OCI-LY3 (cell line): ENCODE results near the gene CERKL.

Experiments
- H2AFZ ChIP-seq: fragments of 200-600, 300-600 bp; shearing (Covaris generic); 2 replicates; pipeline ENCODE4 v1.6.0; 2014; ENCODE audit warnings: antibody characterized with exemption, low read depth, low read length
- H3K27ac ChIP-seq: fragments of 200-600, 300-600 bp; sonication (generic); 2 replicates; pipeline ENCODE4 v1.5.1; 2014; ENCODE audit warnings: mild to moderate bottlenecking, low read length, moderate library complexity, mixed read lengths
- H3K27me3 ChIP-seq: fragments of 200-600, 300-600 bp; sonication (generic); 2 replicates; pipeline ENCODE4 v1.6.1; 2014; ENCODE audit warnings: low read depth, low read length, mixed read lengths
- H3K36me3 ChIP-seq: fragments of 200-600, 300-600 bp; sonication (generic); replicated peaks from 2 replicates; pipeline ENCODE3; 2014; ENCODE audit warnings: low read depth, low read length, mixed read lengths
- H3K4me1 ChIP-seq: fragments of 300-600, 200-600 bp; sonication (generic); 2 replicates; pipeline ENCODE4 v1.6.1; 2014; ENCODE audit warnings: low read length, mixed read lengths
- H3K4me2 ChIP-seq: fragments of 200-600, 300-600 bp; sonication (generic); 2 replicates; pipeline ENCODE4 v1.6.1; 2014; ENCODE audit warnings: low read length, mixed read lengths
- H3K4me3 ChIP-seq: fragments of 300-600, 200-600 bp; sonication (generic); 2 replicates; pipeline ENCODE4 v1.5.1; 2014; ENCODE audit warnings: antibody characterized with exemption, mild to moderate bottlenecking, low read length, moderate library complexity
- H3K79me2 ChIP-seq: fragments of 300-600, 200-600 bp; shearing (Covaris generic); 2 replicates; pipeline ENCODE4 v1.6.1; 2014; ENCODE audit warnings: mild to moderate bottlenecking, low read length, mixed read lengths
- H3K9ac ChIP-seq: fragments of 300-600, 200-600 bp; shearing (Covaris generic); 2 replicates; pipeline ENCODE4 v1.6.0; 2014; ENCODE audit warnings: mild to moderate bottlenecking, low read length, moderate library complexity
- H3K9me3 ChIP-seq: fragments of 200-600, 300-600 bp; shearing (Covaris generic); 2 replicates; pipeline ENCODE4 v1.6.1; 2014; ENCODE audit warnings: low read length, mixed read lengths; ENCODE audit not compliant: insufficient read depth
- H4K20me1 ChIP-seq: fragments of 200-600, 300-600 bp; sonication (generic); 2 replicates; pipeline ENCODE4 v1.6.1; 2016; ENCODE audit warnings: low read length, mixed read lengths; ENCODE audit not compliant: insufficient read depth
- EZH2phosphoT487 ChIP-seq: fragments of 200-600 bp; shearing (Covaris generic); IDR thresholded peaks from 2 replicates; pipeline ENCODE4 v1.6.1; 2018; ENCODE audit warnings: antibody characterized with exemption, mixed run types, low read depth
- TF ChIP-seq, protein P1 (sequence below): fragments of 200-600, 300-600 bp; sonication (generic); IDR thresholded peaks from 2 replicates; pipeline ENCODE4 v1.5.1; 2014; ENCODE audit warnings: antibody characterized with exemption, low read length, low read depth

CERKL gene

DNA sequence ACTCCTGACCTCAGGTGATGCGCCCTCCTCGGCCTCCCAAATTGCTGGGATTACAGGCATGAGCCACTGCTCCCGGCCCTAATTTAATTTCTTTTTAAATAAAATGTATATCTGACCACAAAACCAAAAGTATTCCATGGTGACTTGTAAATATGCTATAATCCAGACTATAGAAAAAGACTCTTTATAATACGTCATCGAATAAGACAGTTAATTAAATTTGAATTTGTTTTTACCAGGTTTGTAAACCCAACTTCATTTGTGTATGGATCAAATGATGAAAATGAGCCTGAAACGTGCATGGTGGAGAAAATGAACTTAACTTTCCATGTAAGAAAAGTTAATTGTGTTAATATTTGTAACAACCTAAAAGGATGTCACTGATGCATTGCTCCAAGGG, 129.8 kb downstream of the CERKL start:
- Histone ChIP-seq H3K36me3 (no peaks in the 10 kb centered on the region), H2AFZ (no peak overlapping the region), H3K9me3 (no peaks in the 10 kb centered on the region), H3K4me3 (no peak overlapping the region), H3K27ac (no peak overlapping the region), H3K4me1 (no peaks in the 10 kb centered on the region), H3K79me2 (no peaks in the 10 kb centered on the region), H4K20me1 (no peaks in the 10 kb centered on the region), H3K9ac (no peak overlapping the region), H3K4me2 (no peak overlapping the region), H3K27me3 (no peaks in the 10 kb centered on the region)
- TF ChIP-seq EZH2phosphoT487: no peak
- TF ChIP-seq, protein P1, sequence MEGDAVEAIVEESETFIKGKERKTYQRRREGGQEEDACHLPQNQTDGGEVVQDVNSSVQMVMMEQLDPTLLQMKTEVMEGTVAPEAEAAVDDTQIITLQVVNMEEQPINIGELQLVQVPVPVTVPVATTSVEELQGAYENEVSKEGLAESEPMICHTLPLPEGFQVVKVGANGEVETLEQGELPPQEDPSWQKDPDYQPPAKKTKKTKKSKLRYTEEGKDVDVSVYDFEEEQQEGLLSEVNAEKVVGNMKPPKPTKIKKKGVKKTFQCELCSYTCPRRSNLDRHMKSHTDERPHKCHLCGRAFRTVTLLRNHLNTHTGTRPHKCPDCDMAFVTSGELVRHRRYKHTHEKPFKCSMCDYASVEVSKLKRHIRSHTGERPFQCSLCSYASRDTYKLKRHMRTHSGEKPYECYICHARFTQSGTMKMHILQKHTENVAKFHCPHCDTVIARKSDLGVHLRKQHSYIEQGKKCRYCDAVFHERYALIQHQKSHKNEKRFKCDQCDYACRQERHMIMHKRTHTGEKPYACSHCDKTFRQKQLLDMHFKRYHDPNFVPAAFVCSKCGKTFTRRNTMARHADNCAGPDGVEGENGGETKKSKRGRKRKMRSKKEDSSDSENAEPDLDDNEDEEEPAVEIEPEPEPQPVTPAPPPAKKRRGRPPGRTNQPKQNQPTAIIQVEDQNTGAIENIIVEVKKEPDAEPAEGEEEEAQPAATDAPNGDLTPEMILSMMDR: no peak

DNA sequence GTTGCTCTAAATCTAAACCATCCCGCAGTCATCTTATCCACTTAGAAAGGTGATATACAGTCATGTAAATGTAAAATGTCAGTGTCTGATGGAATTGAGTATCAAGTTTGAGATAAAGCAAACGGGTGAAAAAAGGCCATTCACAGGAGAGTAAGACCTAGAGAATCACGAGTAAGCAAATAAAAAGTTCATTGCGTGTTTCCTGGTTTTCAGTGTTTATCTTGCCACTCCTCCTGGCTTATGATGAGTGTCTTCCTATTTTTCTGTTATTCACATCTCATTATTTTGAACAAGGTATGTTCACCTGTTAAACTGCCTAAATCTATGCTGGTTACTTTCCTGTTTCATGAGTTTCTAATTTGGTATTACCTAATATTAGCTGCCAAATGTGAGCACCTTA, 130.9 kb downstream of the CERKL start:
- H3K4me1 ChIP-seq: no peaks in the 10 kb centered on the region
- H3K9me3 ChIP-seq: no peaks in the 10 kb centered on the region
- H3K27ac ChIP-seq: no peak overlapping the region
- no peak overlapping the region for H3K4me3 ChIP-seq
- no peaks in the 10 kb centered on the region for H4K20me1 ChIP-seq
- H3K79me2 ChIP-seq: no peaks in the 10 kb centered on the region
- no peaks in the 10 kb centered on the region for H3K27me3 ChIP-seq
- TF ChIP-seq, protein P1: no peak
- TF ChIP-seq EZH2phosphoT487: no peak
- H2AFZ ChIP-seq: no peak overlapping the region
- no peaks in the 10 kb centered on the region for H3K36me3 ChIP-seq
- H3K4me2 ChIP-seq: no peak overlapping the region
- no peak overlapping the region for H3K9ac ChIP-seq

DNA sequence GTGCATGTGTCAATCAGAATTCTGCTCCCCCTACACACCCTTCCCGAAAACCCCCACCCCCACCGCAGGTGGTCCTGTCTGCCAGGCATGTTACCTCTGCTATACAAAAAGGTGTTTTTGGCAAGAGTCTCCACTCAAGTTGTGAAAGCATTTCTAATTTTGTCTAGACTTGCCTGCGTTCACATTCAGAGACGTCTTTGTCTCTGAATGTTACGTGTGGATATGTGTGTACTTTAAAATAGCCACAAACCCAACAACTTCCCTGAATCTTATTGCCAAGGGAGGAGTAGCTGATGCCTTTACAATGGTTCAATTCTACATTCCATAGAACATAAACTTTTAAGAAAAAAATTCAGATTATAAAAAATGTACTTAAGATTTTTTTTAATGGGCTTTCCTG, 133.1 kb downstream of the CERKL start:
- no peak overlapping the region for H2AFZ ChIP-seq
- no peaks in the 10 kb centered on the region for H3K36me3 ChIP-seq
- H4K20me1 ChIP-seq: no peaks in the 10 kb centered on the region
- no peak overlapping the region for H3K4me2 ChIP-seq
- H3K9ac ChIP-seq: no peak overlapping the region
- no peak overlapping the region for H3K27ac ChIP-seq
- H3K9me3 ChIP-seq: no peaks in the 10 kb centered on the region
- no peaks in the 10 kb centered on the region for H3K27me3 ChIP-seq
- H3K79me2 ChIP-seq: no peaks in the 10 kb centered on the region
- H3K4me3 ChIP-seq: no peak overlapping the region
- H3K4me1 ChIP-seq: no peaks in the 10 kb centered on the region
- TF ChIP-seq, protein P1: no peak
- no peak for TF ChIP-seq EZH2phosphoT487

DNA sequence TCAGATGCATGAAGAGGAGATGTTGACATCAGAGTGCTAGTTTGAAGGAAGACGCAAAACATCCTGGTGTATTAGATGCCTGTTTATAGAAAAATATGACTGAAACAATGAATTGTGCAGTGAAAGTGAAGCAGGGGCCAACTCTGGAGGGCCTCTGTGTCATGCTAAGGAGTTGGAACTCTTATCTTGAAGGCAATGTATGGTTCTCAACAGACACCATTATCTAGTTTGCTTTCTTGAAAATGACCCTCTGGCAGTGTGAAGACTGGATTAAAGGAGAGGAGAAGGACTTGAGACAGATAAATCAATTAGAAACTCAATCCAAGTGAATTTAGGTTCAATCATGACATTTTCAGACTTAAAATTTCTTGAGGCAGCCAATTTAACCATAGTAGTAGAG, 136.7 kb downstream of the CERKL start:
- Histone ChIP-seq H3K79me2 (no peaks in the 10 kb centered on the region), H4K20me1 (no peaks in the 10 kb centered on the region), H3K9ac (no peak overlapping the region), H3K4me3 (no peak overlapping the region), H2AFZ (no peak overlapping the region), H3K36me3 (no peaks in the 10 kb centered on the region), H3K9me3 (no peaks in the 10 kb centered on the region), H3K4me1 (no peaks in the 10 kb centered on the region), H3K4me2 (no peak overlapping the region), H3K27ac (no peak overlapping the region), H3K27me3 (no peaks in the 10 kb centered on the region)
- no peak for TF ChIP-seq EZH2phosphoT487
- TF ChIP-seq, protein P1: no peak
